Astrocyte of the cerebellum (primary cell): ENCODE measurements around the gene SLC43A1.

ENCODE experiments used
- DNase-seq: peaks from one replicate; pipeline ENCODE4 v3.0.0-alpha.2; 2011; ENCODE audit warnings: low read depth
- H3K4me3 ChIP-seq: 2 replicates; pipeline ENCODE4 v1.5.1; 2011; ENCODE audit warnings: mild to moderate bottlenecking, low read depth, low read length, moderate library complexity
- in situ Hi-C: cut with HindIII; loops from 2 replicates; pipeline ENCODE4 v1.10.0; 2017; ENCODE audit warnings: low sequenced_read_pairs
- TF ChIP-seq, protein P1 (sequence below): IDR thresholded peaks from 2 replicates; pipeline ENCODE4 v1.5.1; 2012; ENCODE audit warnings: low read length, low read depth, moderate library complexity, mild to moderate bottlenecking; ENCODE audit errors: missing control alignments

Gene SLC43A1

GRCh38 chr11:57551941-57552340 is 36.4 kb upstream of the SLC43A1 start:
- TF ChIP-seq, protein P1, sequence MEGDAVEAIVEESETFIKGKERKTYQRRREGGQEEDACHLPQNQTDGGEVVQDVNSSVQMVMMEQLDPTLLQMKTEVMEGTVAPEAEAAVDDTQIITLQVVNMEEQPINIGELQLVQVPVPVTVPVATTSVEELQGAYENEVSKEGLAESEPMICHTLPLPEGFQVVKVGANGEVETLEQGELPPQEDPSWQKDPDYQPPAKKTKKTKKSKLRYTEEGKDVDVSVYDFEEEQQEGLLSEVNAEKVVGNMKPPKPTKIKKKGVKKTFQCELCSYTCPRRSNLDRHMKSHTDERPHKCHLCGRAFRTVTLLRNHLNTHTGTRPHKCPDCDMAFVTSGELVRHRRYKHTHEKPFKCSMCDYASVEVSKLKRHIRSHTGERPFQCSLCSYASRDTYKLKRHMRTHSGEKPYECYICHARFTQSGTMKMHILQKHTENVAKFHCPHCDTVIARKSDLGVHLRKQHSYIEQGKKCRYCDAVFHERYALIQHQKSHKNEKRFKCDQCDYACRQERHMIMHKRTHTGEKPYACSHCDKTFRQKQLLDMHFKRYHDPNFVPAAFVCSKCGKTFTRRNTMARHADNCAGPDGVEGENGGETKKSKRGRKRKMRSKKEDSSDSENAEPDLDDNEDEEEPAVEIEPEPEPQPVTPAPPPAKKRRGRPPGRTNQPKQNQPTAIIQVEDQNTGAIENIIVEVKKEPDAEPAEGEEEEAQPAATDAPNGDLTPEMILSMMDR = no peak
- DNase-seq = no peak
- in situ Hi-C loops = no loop called here
- H3K4me3 ChIP-seq = no peak overlapping the region

GRCh38 chr11:57549983-57550382 is 34.5 kb upstream of the SLC43A1 start:
- no peak for DNase-seq
- in situ Hi-C loops = no loop called here
- no peak overlapping the region for H3K4me3 ChIP-seq
- TF ChIP-seq, protein P1 = no peak

DNA sequence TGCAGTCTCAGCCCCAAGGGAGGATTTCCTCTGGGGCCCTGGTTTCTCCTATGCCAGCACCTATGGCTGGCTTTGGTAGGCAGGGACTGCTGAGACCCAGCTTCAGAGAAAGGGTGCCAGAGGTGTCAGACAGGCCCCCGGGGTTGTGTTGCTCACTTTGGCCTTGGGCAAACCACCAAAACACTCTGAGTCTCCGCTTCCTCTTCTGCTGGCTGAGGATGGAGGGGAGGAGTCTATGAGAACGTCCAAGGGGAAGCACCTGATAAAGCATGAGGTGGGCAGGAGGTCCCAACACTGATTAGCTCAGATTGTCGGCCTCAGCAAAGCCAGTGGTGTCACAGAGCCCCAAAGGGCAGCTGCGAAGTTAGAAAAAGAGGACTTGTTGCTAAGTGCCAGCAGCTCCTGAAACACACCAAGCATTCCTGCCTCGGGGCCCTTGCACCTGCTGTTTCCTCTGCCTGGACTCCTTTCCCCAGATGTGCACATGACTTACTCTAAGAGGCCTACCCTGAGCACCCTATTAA is 32.4 kb upstream of the SLC43A1 start:
- in situ Hi-C loops = no loop called here
- DNase-seq = no peak
- TF ChIP-seq, protein P1 = no peak
- H3K4me3 ChIP-seq = no peak overlapping the region

GRCh38 chr11:57546869-57547475 is 31.5 kb upstream of the SLC43A1 start:
- in situ Hi-C loops = no loop called here
- no peak for DNase-seq
- TF ChIP-seq, protein P1 = no peak
- no peak overlapping the region for H3K4me3 ChIP-seq

DNA sequence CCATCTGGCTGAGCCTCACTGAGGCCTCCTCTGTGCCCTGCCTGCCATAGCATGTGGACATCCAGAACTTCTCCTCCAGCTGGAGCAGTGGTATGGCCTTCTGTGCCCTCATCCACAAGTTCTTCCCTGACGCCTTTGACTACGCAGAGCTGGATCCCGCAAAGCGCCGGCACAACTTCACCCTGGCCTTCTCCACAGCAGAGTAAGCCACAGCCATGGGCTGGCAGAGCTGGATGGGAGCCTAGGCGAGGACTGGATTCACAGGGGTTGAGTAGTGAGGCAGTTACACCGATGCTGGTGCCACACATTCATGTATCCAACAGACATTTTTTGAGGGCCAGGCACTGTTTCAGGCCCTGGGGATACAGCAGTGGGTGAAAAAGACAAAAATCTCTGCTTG is 30.9 kb upstream of the SLC43A1 start:
- no peak for DNase-seq
- TF ChIP-seq, protein P1 = no peak
- in situ Hi-C loops = no loop called here
- no peak overlapping the region for H3K4me3 ChIP-seq

GRCh38 chr11:57545883-57546282 is 30.4 kb upstream of the SLC43A1 start:
- TF ChIP-seq, protein P1 = no peak
- no peak overlapping the region for H3K4me3 ChIP-seq
- in situ Hi-C loops = no loop called here
- DNase-seq = no peak
